SK-N-SH (cell line): ENCODE measurements around the gene GRIN2A. TPM values are rescaled to one million over a fixed set of nuclear protein-coding genes. Genes with fewer than 3 reads are reported as not detected.
A peak's percentile ranks its signal among the peaks of the same experiment; 100 is the strongest.

Source experiments
- CTCF ChIA-PET: fragments of 300-600, 350-600 bp; formaldehyde crosslinking; extraction: SDS; loops from one replicate; lab custom pipeline; 2021; lab: Yijun Ruan, JAX
- POLR2A ChIA-PET: fragments of 350-600 bp; sonication (Branson Sonifier 250); formaldehyde crosslinking; extraction: SDS; loops from one replicate; lab custom pipeline; 2020; ENCODE audit warnings: antibody characterized with exemption, inconsistent platforms; lab: Yijun Ruan, JAX
- DNase-seq: peaks from one replicate; pipeline ENCODE4 v3.0.0; 2012
- H2AFZ ChIP-seq: fragments of 200-600 bp; sonication (generic); 2 replicates; pipeline ENCODE4 v1.8.1; 2016; ENCODE audit warnings: antibody characterized with exemption, mild to moderate bottlenecking, low read depth
- H3F3A ChIP-seq: fragments of 200-600 bp; sonication (generic); replicated peaks from 2 replicates; pipeline ENCODE3; 2016; ENCODE audit warnings: antibody characterized with exemption, mild to moderate bottlenecking; ENCODE audit not compliant: insufficient read depth
- H3K27ac ChIP-seq, 2 experiments: fragments of 200-500 bp in 1 of 2; fragments of 200-600 bp in 1 of 2; sonication (Bioruptor generic) in 1 of 2; sonication (generic), shearing (Covaris generic) in 1 of 2; 2 replicates each; pipeline versions ENCODE4 v1.5.1 to v1.6.1; 2014 to 2016; ENCODE audit warnings: low read depth in 2 of 2, inconsistent platforms in 1 of 2, low read length in 1 of 2, mild to moderate bottlenecking in 1 of 2, mixed read lengths in 1 of 2
- H3K27me3 ChIP-seq: fragments of 200-600 bp; sonication (generic), shearing (Covaris generic); 2 replicates; pipeline ENCODE4 v1.6.1; 2016; ENCODE audit warnings: mixed run types; ENCODE audit not compliant: insufficient read depth
- H3K36me3 ChIP-seq, 2 experiments: fragments of 200-500 bp in 1 of 2; fragments of 200-600 bp in 1 of 2; sonication (Bioruptor generic) in 1 of 2; sonication (generic) in 1 of 2; replicated peaks in 1 of 2; 2 replicates each; pipeline versions ENCODE3 to v1.5.1; 2014 to 2016; ENCODE audit warnings: low read length in 1 of 2, mild to moderate bottlenecking in 1 of 2; ENCODE audit not compliant: insufficient read depth in 2 of 2, control insufficient read depth in 1 of 2
- H3K4me1 ChIP-seq, 2 experiments: fragments of 200-500 bp in 1 of 2; fragments of 200-600 bp in 1 of 2; sonication (Bioruptor generic) in 1 of 2; sonication (generic), shearing (Covaris generic) in 1 of 2; 2 replicates each; pipeline versions ENCODE4 v1.5.1 to v1.6.1; 2014 to 2016; ENCODE audit warnings: low read depth in 1 of 2, low read length in 1 of 2, mixed run types in 1 of 2; ENCODE audit not compliant: insufficient read depth in 2 of 2, control insufficient read depth in 1 of 2
- H3K4me2 ChIP-seq: fragments of 200-600 bp; sonication (generic), shearing (Covaris generic); 2 replicates; pipeline ENCODE4 v1.6.1; 2017; ENCODE audit warnings: mixed run types
- H3K4me3 ChIP-seq, 2 experiments: fragments of 200-500 bp in 1 of 2; fragments of 200-600 bp in 1 of 2; sonication (Bioruptor generic) in 1 of 2; sonication (generic), shearing (Covaris generic) in 1 of 2; 2 replicates each; pipeline versions ENCODE4 v1.5.1 to v1.8.1; 2014 to 2016; ENCODE audit warnings: low read depth in 2 of 2, inconsistent platforms in 1 of 2, low read length in 1 of 2, mild to moderate bottlenecking in 1 of 2, mixed read lengths in 1 of 2, moderate library complexity in 1 of 2
- H3K79me2 ChIP-seq: fragments of 200-600 bp; sonication (generic); 2 replicates; pipeline ENCODE4 v1.8.1; 2017; ENCODE audit warnings: mild to moderate bottlenecking; ENCODE audit not compliant: insufficient read depth
- H3K9ac ChIP-seq: fragments of 200-600 bp; sonication (generic); 2 replicates; pipeline ENCODE4 v1.6.1; 2017; ENCODE audit warnings: mixed run types
- H3K9me2 ChIP-seq: fragments of 200-600 bp; sonication (generic); 2 replicates; pipeline ENCODE4 v1.6.1; 2017; ENCODE audit warnings: mixed run types
- H3K9me3 ChIP-seq: fragments of 200-600 bp; sonication (generic); 2 replicates; pipeline ENCODE4 v1.6.1; 2017; ENCODE audit warnings: mixed run types, mild to moderate bottlenecking, moderate library complexity
- H4K20me1 ChIP-seq: fragments of 200-600 bp; sonication (generic); 2 replicates; pipeline ENCODE4 v1.6.1; 2017; ENCODE audit warnings: mild to moderate bottlenecking, mixed run types; ENCODE audit not compliant: insufficient read depth
- EP300 ChIP-seq, 2 experiments: IDR thresholded peaks; 2 replicates each; pipeline versions ENCODE4 v1.4.0 to v1.6.1; 2012; ENCODE audit warnings: borderline replicate concordance in 1 of 2, low read depth in 1 of 2, low read length in 1 of 2
- EZH2phosphoT487 ChIP-seq: fragments of 200-600 bp; sonication (generic); IDR thresholded peaks from 2 replicates; pipeline ENCODE4 v1.6.1; 2017; ENCODE audit warnings: low read depth, mixed run types, mild to moderate bottlenecking, antibody characterized with exemption, moderate library complexity, borderline replicate concordance
- FOSL2 ChIP-seq: IDR thresholded peaks from 2 replicates; pipeline ENCODE4 v1.4.0; 2012; ENCODE audit warnings: low read depth, mild to moderate bottlenecking, moderate library complexity, borderline replicate concordance
- FOXM1 ChIP-seq: IDR thresholded peaks from 2 replicates; pipeline ENCODE4 v1.4.0; 2012; ENCODE audit warnings: low read depth, mild to moderate bottlenecking
- GABPA ChIP-seq: IDR thresholded peaks from 2 replicates; pipeline ENCODE4 v1.4.0; 2012; ENCODE audit warnings: low read depth, mild to moderate bottlenecking
- IRF3 ChIP-seq: fragments of 150-350 bp; IDR thresholded peaks from 2 replicates; pipeline ENCODE4 v1.6.1; 2016; ENCODE audit warnings: mild to moderate bottlenecking, low read depth, low read length
- MEF2A ChIP-seq: IDR thresholded peaks from 2 replicates; pipeline ENCODE4 v1.4.0; 2012; ENCODE audit warnings: low read depth, borderline replicate concordance
- MXI1 ChIP-seq: IDR thresholded peaks from 2 replicates; pipeline ENCODE4 v1.6.1; 2012; ENCODE audit warnings: mild to moderate bottlenecking, low read depth, low read length, improper control_type of control experiment
- NFIC ChIP-seq: IDR thresholded peaks from 2 replicates; pipeline ENCODE4 v1.4.0; 2012; ENCODE audit warnings: borderline replicate concordance
- NRF1 ChIP-seq: IDR thresholded peaks from 2 replicates; pipeline ENCODE4 v1.6.1; 2012; ENCODE audit warnings: low read depth, mild to moderate bottlenecking, low read length
- POLR2AphosphoS5 ChIP-seq: IDR thresholded peaks from 2 replicates; pipeline ENCODE4 v1.6.1; 2012; ENCODE audit warnings: low read depth, low read length
- RAD21 ChIP-seq: IDR thresholded peaks from 2 replicates; pipeline ENCODE4 v1.6.1; 2012; ENCODE audit warnings: mild to moderate bottlenecking, low read length
- RXRA ChIP-seq: IDR thresholded peaks from 2 replicates; pipeline ENCODE4 v1.4.0; 2012; ENCODE audit warnings: low read depth, mild to moderate bottlenecking, borderline replicate concordance
- SIN3A ChIP-seq: IDR thresholded peaks from 2 replicates; pipeline ENCODE4 v1.6.1; 2012; ENCODE audit warnings: low read depth, mild to moderate bottlenecking, low read length, moderate library complexity, borderline replicate concordance
- TCF12 ChIP-seq: IDR thresholded peaks from 2 replicates; pipeline ENCODE4 v1.4.0; 2012
- TEAD4 ChIP-seq: IDR thresholded peaks from 2 replicates; pipeline ENCODE4 v1.4.0; 2012; ENCODE audit warnings: mild to moderate bottlenecking, borderline replicate concordance; ENCODE audit not compliant: insufficient read depth
- WGBS: methylation state at CpG from one replicate; pipeline ENCODE4 v1.1.6; 2017; ENCODE audit warnings: low lambda C conversion rate; 5-methylcytosine and 5-hydroxymethylcytosine counted together
- polyA plus RNA-seq, 3 experiments: library from polyadenylated mRNA; depleted of rRNA; stranded (reverse); fragments of >200 nt; gene quantifications; 2 replicates each; pipeline ENCODE4 v1.2.3, GENCODE V29; 2012
- TF ChIP-seq, protein P1 (sequence below): IDR thresholded peaks from 2 replicates; pipeline ENCODE4; 2012
- TF ChIP-seq, protein P2 (sequence below): IDR thresholded peaks from 2 replicates; pipeline ENCODE4 v1.4.0; 2012; ENCODE audit warnings: low read depth
- TF ChIP-seq, protein P3 (sequence below): IDR thresholded peaks from 2 replicates; pipeline ENCODE4 v1.4.0; 2012; ENCODE audit warnings: low read depth, borderline replicate concordance
- TF ChIP-seq, protein P4 (sequence below): IDR thresholded peaks from 2 replicates; pipeline ENCODE4 v1.6.1; 2012; ENCODE audit warnings: mild to moderate bottlenecking, low read depth, low read length, moderate library complexity

Gene GRIN2A
- polyA plus RNA-seq, 1 of the 3 experiments (the other 2 are of a cell fraction) = not detected

GRCh38 chr16:10083301-10083700 lies 98.9 kb downstream of the GRIN2A start:
- ChIA-PET CTCF (interaction anchor here (0.6 kb wide), 1 partner anchor 24 kb away, joined by 3 read pairs; no protein-coding TSS in a partner anchor), POLR2A (no interaction called here)
- DNase-seq = no peak
- Histone ChIP-seq H4K20me1 (no peaks in the 10 kb centered on the region), H3K9ac (no peak overlapping the region), H3K9me3 (no peaks in the 10 kb centered on the region), H3F3A (no peaks in the 10 kb centered on the region), H3K4me2 (no peak overlapping the region), H3K27ac (no peak overlapping the region), H3K27me3 (no peaks in the 10 kb centered on the region), H2AFZ (no peak overlapping the region), H3K36me3 (no peaks in the 10 kb centered on the region), H3K4me1 (peaks cover 0 to 34% of the 10 kb centered on the region in 2 experiments; a peak in 2 of 4 replicates), H3K79me2 (no peaks in the 10 kb centered on the region), H3K4me3 (no peak overlapping the region), H3K9me2 (no peaks in the 10 kb centered on the region)
- WGBS = 11% methylated on average over 4 of the region's 5 CpGs
- TF ChIP-seq FOXM1 (no peak), SIN3A (no peak), IRF3 (no peak), MXI1 (no peak), EZH2phosphoT487 (no peak), MEF2A (no peak), RXRA (no peak), TEAD4 (no peak), POLR2AphosphoS5 (no peak), RAD21 (no peak), EP300 (IDR thresholded peaks at IDR 0.05; ENCODE audit: borderline replicate concordance in 1 of 2, low read depth in 1 of 2, low read length in 1 of 2) (no peak), NFIC (no peak)
- TF ChIP-seq, protein P1, sequence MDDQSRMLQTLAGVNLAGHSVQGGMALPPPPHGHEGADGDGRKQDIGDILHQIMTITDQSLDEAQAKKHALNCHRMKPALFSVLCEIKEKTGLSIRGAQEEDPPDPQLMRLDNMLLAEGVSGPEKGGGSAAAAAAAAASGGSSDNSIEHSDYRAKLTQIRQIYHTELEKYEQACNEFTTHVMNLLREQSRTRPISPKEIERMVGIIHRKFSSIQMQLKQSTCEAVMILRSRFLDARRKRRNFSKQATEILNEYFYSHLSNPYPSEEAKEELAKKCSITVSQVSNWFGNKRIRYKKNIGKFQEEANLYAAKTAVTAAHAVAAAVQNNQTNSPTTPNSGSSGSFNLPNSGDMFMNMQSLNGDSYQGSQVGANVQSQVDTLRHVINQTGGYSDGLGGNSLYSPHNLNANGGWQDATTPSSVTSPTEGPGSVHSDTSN = no peak
- TF ChIP-seq, protein P2, sequence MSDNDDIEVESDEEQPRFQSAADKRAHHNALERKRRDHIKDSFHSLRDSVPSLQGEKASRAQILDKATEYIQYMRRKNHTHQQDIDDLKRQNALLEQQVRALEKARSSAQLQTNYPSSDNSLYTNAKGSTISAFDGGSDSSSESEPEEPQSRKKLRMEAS = no peak

GRCh38 chr16:10081201-10081940 lies 100.9 kb downstream of the GRIN2A start:
- 40% methylated on average over 1 of the region's 1 CpG for WGBS
- POLR2A ChIA-PET = no interaction called here
- no peak for DNase-seq
- no peaks in the 10 kb centered on the region for H3K79me2 ChIP-seq
- H3K27me3 ChIP-seq = no peaks in the 10 kb centered on the region
- peak overlapping the region in 1 of 2 experiments; percentile 11; a peak in 2 of 4 replicates for H3K27ac ChIP-seq
- H4K20me1 ChIP-seq = no peaks in the 10 kb centered on the region
- H3F3A ChIP-seq = no peaks in the 10 kb centered on the region
- no peaks in the 10 kb centered on the region for H3K9me3 ChIP-seq
- peaks cover 0 to 31% of the 10 kb centered on the region in 2 experiments; a peak in 2 of 4 replicates for H3K4me1 ChIP-seq
- no peak overlapping the region for H2AFZ ChIP-seq
- H3K36me3 ChIP-seq = no peaks in the 10 kb centered on the region
- no peak overlapping the region for H3K4me2 ChIP-seq
- CTCF ChIA-PET = interaction anchor here (0.8 to 1.7 kb wide), 2 partner anchors 21 to 101 kb away, joined by 3 to 4 read pairs; partner anchors contain the start of gene GRIN2A
- H3K9me2 ChIP-seq = no peaks in the 10 kb centered on the region
- no peak overlapping the region for H3K4me3 ChIP-seq
- no peak overlapping the region for H3K9ac ChIP-seq
- no peak for TF ChIP-seq TEAD4
- TF ChIP-seq, protein P3, sequence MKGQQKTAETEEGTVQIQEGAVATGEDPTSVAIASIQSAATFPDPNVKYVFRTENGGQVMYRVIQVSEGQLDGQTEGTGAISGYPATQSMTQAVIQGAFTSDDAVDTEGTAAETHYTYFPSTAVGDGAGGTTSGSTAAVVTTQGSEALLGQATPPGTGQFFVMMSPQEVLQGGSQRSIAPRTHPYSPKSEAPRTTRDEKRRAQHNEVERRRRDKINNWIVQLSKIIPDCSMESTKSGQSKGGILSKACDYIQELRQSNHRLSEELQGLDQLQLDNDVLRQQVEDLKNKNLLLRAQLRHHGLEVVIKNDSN = no peak
- TF ChIP-seq NRF1 = no peak
- TF ChIP-seq TCF12 = no peak
- TF ChIP-seq NFIC = no peak
- TF ChIP-seq FOSL2 = no peak
- TF ChIP-seq, protein P4, sequence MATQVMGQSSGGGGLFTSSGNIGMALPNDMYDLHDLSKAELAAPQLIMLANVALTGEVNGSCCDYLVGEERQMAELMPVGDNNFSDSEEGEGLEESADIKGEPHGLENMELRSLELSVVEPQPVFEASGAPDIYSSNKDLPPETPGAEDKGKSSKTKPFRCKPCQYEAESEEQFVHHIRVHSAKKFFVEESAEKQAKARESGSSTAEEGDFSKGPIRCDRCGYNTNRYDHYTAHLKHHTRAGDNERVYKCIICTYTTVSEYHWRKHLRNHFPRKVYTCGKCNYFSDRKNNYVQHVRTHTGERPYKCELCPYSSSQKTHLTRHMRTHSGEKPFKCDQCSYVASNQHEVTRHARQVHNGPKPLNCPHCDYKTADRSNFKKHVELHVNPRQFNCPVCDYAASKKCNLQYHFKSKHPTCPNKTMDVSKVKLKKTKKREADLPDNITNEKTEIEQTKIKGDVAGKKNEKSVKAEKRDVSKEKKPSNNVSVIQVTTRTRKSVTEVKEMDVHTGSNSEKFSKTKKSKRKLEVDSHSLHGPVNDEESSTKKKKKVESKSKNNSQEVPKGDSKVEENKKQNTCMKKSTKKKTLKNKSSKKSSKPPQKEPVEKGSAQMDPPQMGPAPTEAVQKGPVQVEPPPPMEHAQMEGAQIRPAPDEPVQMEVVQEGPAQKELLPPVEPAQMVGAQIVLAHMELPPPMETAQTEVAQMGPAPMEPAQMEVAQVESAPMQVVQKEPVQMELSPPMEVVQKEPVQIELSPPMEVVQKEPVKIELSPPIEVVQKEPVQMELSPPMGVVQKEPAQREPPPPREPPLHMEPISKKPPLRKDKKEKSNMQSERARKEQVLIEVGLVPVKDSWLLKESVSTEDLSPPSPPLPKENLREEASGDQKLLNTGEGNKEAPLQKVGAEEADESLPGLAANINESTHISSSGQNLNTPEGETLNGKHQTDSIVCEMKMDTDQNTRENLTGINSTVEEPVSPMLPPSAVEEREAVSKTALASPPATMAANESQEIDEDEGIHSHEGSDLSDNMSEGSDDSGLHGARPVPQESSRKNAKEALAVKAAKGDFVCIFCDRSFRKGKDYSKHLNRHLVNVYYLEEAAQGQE = no peak
- TF ChIP-seq RAD21 = no peak
- no peak for TF ChIP-seq GABPA
